ENCODE measurements around the gene SRRM3. TPM values are rescaled to one million over a fixed set of nuclear protein-coding genes. Genes with fewer than 3 reads are reported as not detected.

Gene SRRM3
- polyA plus RNA-seq, 2 of the 4 experiments (the other 2 are of a cell fraction): 2.4 to 7.0 TPM

DNA sequence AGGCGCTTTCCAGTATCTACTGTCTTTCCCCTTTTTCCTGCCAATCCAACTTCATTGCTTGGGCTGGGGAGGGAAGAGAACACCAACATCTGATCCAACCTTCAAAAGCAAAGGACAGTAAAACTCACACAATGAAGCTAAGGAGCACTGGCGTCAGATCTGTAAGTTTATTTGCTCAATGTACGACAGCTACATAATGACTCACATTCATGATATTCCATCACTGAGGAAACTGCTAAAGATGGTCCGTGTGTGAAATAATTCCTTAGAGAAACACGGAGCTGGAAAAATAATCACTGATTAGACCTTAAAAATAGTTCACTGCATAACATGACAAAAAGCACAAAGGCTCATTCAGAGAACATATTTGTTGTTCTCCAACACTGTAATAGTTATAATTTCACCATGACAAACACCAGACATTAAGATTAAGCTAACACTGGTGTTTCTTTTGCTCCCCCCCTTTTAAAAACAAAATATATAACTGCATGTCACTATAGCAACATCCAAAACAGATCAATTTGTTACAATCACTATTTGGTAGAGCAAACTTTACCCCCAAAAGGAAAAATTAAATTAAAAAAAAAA is 125.0 kb downstream of the SRRM3 start:
- CTCF ChIA-PET: interaction anchor here (1.1 to 10.1 kb wide), 4 partner anchors 8 to 36 kb away, joined by 4 to 86 read pairs (median 7); no protein-coding TSS in a partner anchor
- ATAC-seq (peak; percentile 22 to 52; a peak in 3 of 6 replicates), FAIRE-seq (no peak), DNase-seq (ENCODE audit: low read depth in 1 of 2, low spot score in 1 of 2) (peak; percentile 62 to 66)
- peak overlapping the region; percentile 41 to 65; a peak in 5 of 6 replicates for H3K27ac ChIP-seq
- H3K4me1 ChIP-seq: peaks cover 42% of the 10 kb centered on the region
- WGBS (ENCODE audit: missing lambda C conversion rate): 23% methylated on average over 5 of the region's 5 CpGs
- POLR2A ChIA-PET: interaction anchor here (0.7 to 1.6 kb wide), 4 partner anchors 8 to 32 kb away, joined by 3 to 12 read pairs (median 6); partner anchors contain the start of gene YWHAG
- H3K4me2 ChIP-seq: peak overlapping the region; percentile 57
- H3K9me3 ChIP-seq: no peaks in the 10 kb centered on the region
- no peak overlapping the region for H3K4me3 ChIP-seq
- TF ChIP-seq FOSL2 (IDR thresholded peaks at IDR 0.05): 0 out of 2 replicates have a peak, but pooled peaks have one; percentile 20
- TF ChIP-seq FOSL2 (CRISPR knock-in tag; IDR thresholded peaks at IDR 0.05): peak; percentile 79
- TF ChIP-seq EHMT2 (IDR thresholded peaks at IDR 0.05; ENCODE audit: low read depth): no peak
- TF ChIP-seq CEBPB (IDR thresholded peaks at IDR 0.05): peak in 1 of 2 experiments; percentile 16; a peak in 1 of 4 replicates

DNA sequence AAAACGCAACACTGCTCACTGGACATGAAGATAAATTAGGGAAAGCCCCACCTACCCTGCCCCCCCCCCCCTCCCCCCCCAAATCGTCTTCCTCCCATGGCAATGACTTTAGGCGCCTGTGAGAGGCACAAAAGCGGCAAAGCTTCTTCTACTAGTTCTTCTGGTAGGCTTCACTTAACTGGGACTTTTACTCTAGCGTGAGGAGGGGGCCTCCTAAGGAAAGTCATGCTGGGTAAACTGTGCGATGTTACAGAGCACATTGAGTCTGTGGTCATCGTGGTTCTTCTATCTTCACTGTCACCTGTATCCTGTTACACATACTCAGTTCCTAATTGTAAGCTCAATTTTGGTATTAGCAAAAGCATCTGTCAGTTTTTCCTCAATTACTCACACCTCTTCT is 125.9 kb downstream of the SRRM3 start:
- H3K4me2 ChIP-seq: peak overlapping the region; percentile 57
- H3K4me3 ChIP-seq: no peak overlapping the region
- TF ChIP-seq EP300 (IDR thresholded peaks at IDR 0.05): no peak
- TF ChIP-seq RCOR1 (IDR thresholded peaks at IDR 0.05; ENCODE audit: low read depth, low read length): no peak
- TF ChIP-seq ZSCAN20 (CRISPR knock-in tag; IDR thresholded peaks at IDR 0.05): no peak
- TF ChIP-seq JUNB (IDR thresholded peaks at IDR 0.05): no peak
- TF ChIP-seq KDM5A (IDR thresholded peaks at IDR 0.05): no peak
- no peak for TF ChIP-seq FOXS1 (CRISPR knock-in tag; IDR thresholded peaks at IDR 0.05)
- ATAC-seq (no peak), FAIRE-seq (no peak), DNase-seq (ENCODE audit: low read depth in 1 of 2, low spot score in 1 of 2) (no peak)
- POLR2A ChIA-PET: interaction anchor here (0.6 to 1.6 kb wide), 4 partner anchors 9 to 31 kb away, joined by 3 to 12 read pairs (median 6); partner anchors contain the start of gene YWHAG
- 59% methylated on average over 7 of the region's 7 CpGs for WGBS (ENCODE audit: missing lambda C conversion rate)
- H3K27ac ChIP-seq: peak overlapping the region in 1 of 2 experiments; percentile 17; a peak in 3 of 6 replicates
- peaks cover 48% of the 10 kb centered on the region for H3K4me1 ChIP-seq
- H3K9me3 ChIP-seq: no peaks in the 10 kb centered on the region
- CTCF ChIA-PET: interaction anchor here (0.6 to 10.1 kb wide), 4 partner anchors 8 to 37 kb away, joined by 3 to 86 read pairs (median 6); no protein-coding TSS in a partner anchor

- POLR2A ChIA-PET: interaction anchor here (0.6 to 1.0 kb wide), 2 partner anchors 8 to 31 kb away, joined by 3 to 4 read pairs; partner anchors contain the start of gene YWHAG
- ATAC-seq (no peak), DNase-seq (ENCODE audit: low read depth in 1 of 2, low spot score in 1 of 2) (no peak), FAIRE-seq (no peak)
- CTCF ChIA-PET: interaction anchor here (1.2 to 10.1 kb wide), 2 partner anchors 9 to 26 kb away, joined by 3 to 86 read pairs; no protein-coding TSS in a partner anchor
- Histone ChIP-seq H3K9me3 (no peaks in the 10 kb centered on the region), H3K4me3 (no peak overlapping the region), H3K27ac (no peak overlapping the region), H3K4me1 (peaks cover 48% of the 10 kb centered on the region), H3K4me2 (no peak overlapping the region)
- TF ChIP-seq HES2 (IDR thresholded peaks at IDR 0.05) (no peak), POLR2AphosphoS2 (conservative IDR thresholded peaks at IDR 0.05; ENCODE audit: low read length) (0 out of 2 replicates have a peak, but pooled peaks have one; percentile 23)
- WGBS (ENCODE audit: missing lambda C conversion rate): 85% methylated on average over 15 of the region's 15 CpGs
These were observed 126.7 kb downstream of the SRRM3 start for GRCh38 chr7:76328389-76328788.

- 90% methylated on average over 29 of the region's 29 CpGs for WGBS (ENCODE audit: missing lambda C conversion rate)
- TF ChIP-seq RFX5 (IDR thresholded peaks at IDR 0.05) (no peak), RAD21 (conservative IDR thresholded peaks at IDR 0.05 in 1 of 2, IDR thresholded peaks at IDR 0.05 in 1 of 2) (no peak)
- Histone ChIP-seq H3K4me3 (no peak overlapping the region), H3K9me3 (no peaks in the 10 kb centered on the region), H3K27ac (no peak overlapping the region), H3K4me1 (peaks cover 59% of the 10 kb centered on the region), H3K4me2 (no peak overlapping the region)
- DNase-seq (ENCODE audit: low read depth in 1 of 2, low spot score in 1 of 2) (no peak), FAIRE-seq (no peak), ATAC-seq (no peak)
- POLR2A ChIA-PET: no interaction called here
- CTCF ChIA-PET: interaction anchor here (1.2 to 10.1 kb wide), 3 partner anchors 10 to 25 kb away, joined by 3 to 86 read pairs (median 7); no protein-coding TSS in a partner anchor
These were observed 127.8 kb downstream of the SRRM3 start for GRCh38 chr7:76329479-76329878.

DNA sequence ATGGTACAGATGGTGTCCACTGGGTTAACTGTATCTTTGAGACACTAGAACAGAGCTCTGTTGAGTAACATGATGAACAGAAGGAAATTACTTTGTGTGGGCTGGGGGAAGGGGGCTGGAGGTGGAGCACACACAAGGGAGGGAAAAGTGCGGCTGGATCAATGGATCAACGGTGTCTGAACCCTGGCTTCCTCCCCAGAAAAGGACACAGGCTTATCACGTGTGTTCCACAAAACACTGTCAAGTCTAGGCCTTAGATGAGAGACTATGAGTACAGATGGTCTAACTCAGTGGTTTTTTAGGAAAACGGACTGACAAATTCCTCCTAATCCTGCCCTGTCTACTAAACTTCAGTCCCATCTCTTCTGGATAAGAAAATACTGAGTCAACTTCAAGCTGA is 128.6 kb downstream of the SRRM3 start:
- POLR2A ChIA-PET: no interaction called here
- 88% methylated on average over 4 of the region's 4 CpGs for WGBS (ENCODE audit: missing lambda C conversion rate)
- Histone ChIP-seq H3K27ac (no peak overlapping the region), H3K4me3 (no peak overlapping the region), H3K4me2 (no peak overlapping the region), H3K4me1 (peaks cover 61% of the 10 kb centered on the region), H3K9me3 (no peaks in the 10 kb centered on the region)
- ATAC-seq (no peak), FAIRE-seq (no peak), DNase-seq (ENCODE audit: low read depth in 1 of 2, low spot score in 1 of 2) (no peak)
- CTCF ChIA-PET: interaction anchor here (1.4 to 10.1 kb wide), 3 partner anchors 10 to 20 kb away, joined by 3 to 86 read pairs (median 7); no protein-coding TSS in a partner anchor
- TF ChIP-seq HDAC2 (IDR thresholded peaks at IDR 0.05) (no peak), NR3C1 (IDR thresholded peaks at IDR 0.05) (no peak), CBX2 (IDR thresholded peaks at IDR 0.05; ENCODE audit: borderline replicate concordance, low read depth) (no peak), FOSL2 (IDR thresholded peaks at IDR 0.05) (no peak), FOSL2 (CRISPR knock-in tag; IDR thresholded peaks at IDR 0.05) (no peak)
- TF ChIP-seq, protein P1, sequence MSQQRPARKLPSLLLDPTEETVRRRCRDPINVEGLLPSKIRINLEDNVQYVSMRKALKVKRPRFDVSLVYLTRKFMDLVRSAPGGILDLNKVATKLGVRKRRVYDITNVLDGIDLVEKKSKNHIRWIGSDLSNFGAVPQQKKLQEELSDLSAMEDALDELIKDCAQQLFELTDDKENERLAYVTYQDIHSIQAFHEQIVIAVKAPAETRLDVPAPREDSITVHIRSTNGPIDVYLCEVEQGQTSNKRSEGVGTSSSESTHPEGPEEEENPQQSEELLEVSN (IDR thresholded peaks at IDR 0.05; ENCODE audit: borderline replicate concordance, low read depth): no peak
